GM19463 (cell line): ENCODE measurements around the gene HMCES.
"Not testable (repeated sequence)": the region's sequence is repeated elsewhere in the genome, so short reads cannot be mapped to it uniquely, and the experiment has no call there.

ENCODE experiments used
- ATAC-seq: cut with Tn5 transposase; IDR thresholded peaks from one replicate; pipeline ENCODE4 v1.9.1; 2021; ENCODE audit warnings: mild to moderate bottlenecking, moderate library complexity; ENCODE audit not compliant: unreplicated experiment

The HMCES gene

GRCh38 chr3:129317014-129317771, 38.5 kb downstream of the HMCES start:
- ATAC-seq = no peak

- ATAC-seq = no peak
Observed at GRCh38 chr3:129317848-129318247, 39.2 kb downstream of the HMCES start.

- no peak for ATAC-seq
Observed at GRCh38 chr3:129318921-129319320, 40.3 kb downstream of the HMCES start.

GRCh38 chr3:129320261-129320660, 41.6 kb downstream of the HMCES start:
- no peak for ATAC-seq

- ATAC-seq = no peak
Observed at GRCh38 chr3:129320825-129321487, 42.3 kb downstream of the HMCES start.

- no peak for ATAC-seq
Observed at GRCh38 chr3:129321887-129322286, 43.2 kb downstream of the HMCES start.

GRCh38 chr3:129323651-129324294, 45.1 kb downstream of the HMCES start:
- no peak for ATAC-seq

GRCh38 chr3:129324855-129325254, 46.2 kb downstream of the HMCES start:
- no peak for ATAC-seq

GRCh38 chr3:129325383-129325782, 46.7 kb downstream of the HMCES start:
- ATAC-seq = no peak

- ATAC-seq = no peak
Observed at GRCh38 chr3:129326138-129326537, 47.5 kb downstream of the HMCES start.

- ATAC-seq = no peak
Observed at GRCh38 chr3:129326595-129326994, 47.9 kb downstream of the HMCES start.

- ATAC-seq = no peak
Observed at GRCh38 chr3:129327510-129327909, 48.8 kb downstream of the HMCES start.

- ATAC-seq = no peak
Observed at GRCh38 chr3:129329858-129330257, 51.2 kb downstream of the HMCES start.

- ATAC-seq = no peak
Observed at GRCh38 chr3:129330409-129330808, 51.7 kb downstream of the HMCES start.

- ATAC-seq = no peak
Observed at GRCh38 chr3:129333891-129334290, 55.2 kb downstream of the HMCES start.

GRCh38 chr3:129336093-129336706, 57.5 kb downstream of the HMCES start:
- ATAC-seq = no peak

- ATAC-seq = not testable (repeated sequence)
Observed at GRCh38 chr3:129337719-129338118, 59.0 kb downstream of the HMCES start.

GRCh38 chr3:129339186-129339585, 60.5 kb downstream of the HMCES start:
- not testable (repeated sequence) for ATAC-seq

- not testable (repeated sequence) for ATAC-seq
Observed at GRCh38 chr3:129339833-129340232, 61.2 kb downstream of the HMCES start.

- ATAC-seq = no peak
Observed at GRCh38 chr3:129341331-129342141, 62.9 kb downstream of the HMCES start.
